ENCODE results near the gene ATP13A5.

ATP13A5 gene, protein sequence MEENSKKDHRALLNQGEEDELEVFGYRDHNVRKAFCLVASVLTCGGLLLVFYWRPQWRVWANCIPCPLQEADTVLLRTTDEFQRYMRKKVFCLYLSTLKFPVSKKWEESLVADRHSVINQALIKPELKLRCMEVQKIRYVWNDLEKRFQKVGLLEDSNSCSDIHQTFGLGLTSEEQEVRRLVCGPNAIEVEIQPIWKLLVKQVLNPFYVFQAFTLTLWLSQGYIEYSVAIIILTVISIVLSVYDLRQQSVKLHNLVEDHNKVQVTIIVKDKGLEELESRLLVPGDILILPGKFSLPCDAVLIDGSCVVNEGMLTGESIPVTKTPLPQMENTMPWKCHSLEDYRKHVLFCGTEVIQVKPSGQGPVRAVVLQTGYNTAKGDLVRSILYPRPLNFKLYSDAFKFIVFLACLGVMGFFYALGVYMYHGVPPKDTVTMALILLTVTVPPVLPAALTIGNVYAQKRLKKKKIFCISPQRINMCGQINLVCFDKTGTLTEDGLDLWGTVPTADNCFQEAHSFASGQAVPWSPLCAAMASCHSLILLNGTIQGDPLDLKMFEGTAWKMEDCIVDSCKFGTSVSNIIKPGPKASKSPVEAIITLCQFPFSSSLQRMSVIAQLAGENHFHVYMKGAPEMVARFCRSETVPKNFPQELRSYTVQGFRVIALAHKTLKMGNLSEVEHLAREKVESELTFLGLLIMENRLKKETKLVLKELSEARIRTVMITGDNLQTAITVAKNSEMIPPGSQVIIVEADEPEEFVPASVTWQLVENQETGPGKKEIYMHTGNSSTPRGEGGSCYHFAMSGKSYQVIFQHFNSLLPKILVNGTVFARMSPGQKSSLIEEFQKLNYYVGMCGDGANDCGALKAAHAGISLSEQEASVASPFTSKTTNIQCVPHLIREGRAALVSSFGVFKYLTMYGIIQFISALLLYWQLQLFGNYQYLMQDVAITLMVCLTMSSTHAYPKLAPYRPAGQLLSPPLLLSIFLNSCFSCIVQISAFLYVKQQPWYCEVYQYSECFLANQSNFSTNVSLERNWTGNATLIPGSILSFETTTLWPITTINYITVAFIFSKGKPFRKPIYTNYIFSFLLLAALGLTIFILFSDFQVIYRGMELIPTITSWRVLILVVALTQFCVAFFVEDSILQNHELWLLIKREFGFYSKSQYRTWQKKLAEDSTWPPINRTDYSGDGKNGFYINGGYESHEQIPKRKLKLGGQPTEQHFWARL

DNA sequence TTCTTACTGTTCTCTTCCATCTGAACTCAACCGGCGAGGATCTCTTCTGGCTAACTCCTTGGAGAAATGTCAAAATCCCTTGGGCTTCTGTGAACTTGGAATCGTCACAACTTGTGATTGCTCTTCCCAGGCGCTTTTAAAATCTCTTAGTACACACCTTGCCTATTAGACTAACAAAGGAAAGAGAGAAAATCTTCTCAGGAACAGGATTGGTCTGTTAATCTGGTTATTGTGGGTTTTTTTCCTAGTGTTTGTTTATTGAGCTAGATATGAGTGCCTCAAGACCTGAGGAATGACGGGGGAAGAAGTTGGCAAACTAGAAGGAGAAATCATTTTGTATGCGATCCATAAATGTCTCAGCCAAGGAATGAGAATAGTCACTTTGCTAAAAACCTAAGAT, at the start of gene ATP13A5:
TSS of gene ATP13A5 (minus strand) at position 48 of the 400 bp plus-strand sequence. CDS start at position 20, 28 bp downstream.
- DNase-seq: no peak

DNA sequence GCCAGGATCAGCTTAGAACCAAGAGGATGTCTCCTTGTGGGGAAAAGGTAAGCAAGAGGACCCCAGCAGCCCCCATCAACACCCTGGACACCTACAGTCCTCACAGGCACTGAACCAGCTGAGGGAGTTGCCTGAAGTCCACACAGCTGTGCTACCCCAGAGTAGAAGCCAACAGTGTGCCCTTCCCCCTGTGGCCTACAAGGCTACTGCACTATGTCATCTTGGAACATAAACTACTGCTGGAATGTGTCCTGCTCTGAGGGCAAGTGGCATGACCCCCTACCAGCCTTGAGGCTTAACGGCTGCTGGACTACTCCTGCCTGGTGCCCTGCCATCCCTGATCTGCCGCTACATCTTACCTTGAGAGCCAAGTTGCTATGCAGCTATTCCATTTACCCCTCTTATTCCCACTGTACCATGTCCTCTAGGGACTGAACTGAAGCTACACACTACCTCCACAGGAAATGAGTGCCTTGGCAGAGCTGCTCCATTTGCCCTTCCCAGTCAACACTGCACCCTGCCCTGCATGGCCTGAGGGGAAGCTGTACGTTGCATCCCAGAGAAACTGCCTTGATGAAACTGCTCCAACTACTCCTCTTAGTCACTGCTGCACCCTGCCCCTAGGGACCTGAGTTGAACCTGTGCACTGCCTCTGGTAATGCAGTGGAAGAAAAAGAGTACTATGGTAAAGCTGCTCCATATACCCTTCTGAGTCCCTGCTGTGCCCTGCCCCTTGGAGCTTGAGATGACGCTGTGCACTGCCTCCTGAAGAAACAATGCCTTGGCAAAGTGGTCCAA, 40.2 kb upstream of the ATP13A5 start:
- no peak for DNase-seq

DNA sequence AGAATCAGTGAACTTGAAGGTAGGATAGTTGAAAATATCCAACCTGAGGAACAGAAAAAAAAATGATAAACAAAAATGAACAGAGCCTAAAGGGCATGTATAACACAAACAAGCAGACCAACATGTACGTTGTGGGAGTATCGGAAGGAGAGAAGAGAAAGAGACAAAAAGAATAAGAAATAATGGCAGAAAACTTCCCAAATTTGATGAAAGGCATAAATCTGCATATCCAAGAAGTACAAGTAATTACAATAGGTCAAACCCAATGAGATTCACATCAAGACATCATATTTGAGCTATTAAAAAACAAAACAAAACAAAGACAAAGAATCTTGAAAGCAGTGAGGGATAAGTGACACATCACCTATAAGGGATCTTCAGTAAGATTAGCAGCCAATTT, 38.1 kb upstream of the ATP13A5 start:
- DNase-seq: no peak

DNA sequence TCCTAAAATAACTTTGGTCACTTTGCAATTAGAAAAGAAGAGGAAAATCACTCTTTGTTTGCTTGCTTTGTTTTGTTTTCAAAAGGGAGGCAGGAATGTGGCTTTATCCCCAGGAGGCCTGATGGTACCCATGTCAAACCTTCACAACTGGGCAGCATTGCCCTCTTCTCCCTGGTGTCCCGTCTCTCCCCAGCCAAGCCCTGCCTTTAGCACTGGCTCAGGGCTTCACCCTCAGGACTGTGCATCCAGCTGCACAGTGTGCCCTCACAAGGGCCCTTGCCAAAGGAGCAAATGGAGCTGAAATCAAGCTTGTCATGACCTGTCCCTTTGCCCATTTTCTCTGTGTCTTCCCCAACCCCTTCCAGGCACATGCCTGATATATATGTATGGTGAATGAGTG, 29.1 kb upstream of the ATP13A5 start:
- no peak for DNase-seq

DNA sequence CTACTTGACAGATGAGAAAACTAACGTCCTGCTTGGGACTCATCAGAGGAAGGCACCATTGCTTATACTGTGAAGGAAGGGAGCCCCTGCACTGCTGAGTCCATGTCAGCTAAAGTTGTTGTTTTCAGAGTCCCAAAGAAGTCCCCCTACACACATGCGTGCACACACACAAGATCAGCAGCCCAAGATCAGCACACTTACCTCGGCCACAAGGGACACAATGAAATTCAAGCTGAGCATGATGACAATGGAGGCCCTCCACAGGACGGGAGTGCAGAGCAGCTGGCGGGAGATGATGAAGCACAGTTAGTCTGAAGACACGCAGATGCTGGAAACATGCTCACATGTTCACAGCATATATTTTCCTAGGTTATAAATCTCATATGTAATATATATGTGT, 28.6 kb upstream of the ATP13A5 start:
- DNase-seq: no peak

DNA sequence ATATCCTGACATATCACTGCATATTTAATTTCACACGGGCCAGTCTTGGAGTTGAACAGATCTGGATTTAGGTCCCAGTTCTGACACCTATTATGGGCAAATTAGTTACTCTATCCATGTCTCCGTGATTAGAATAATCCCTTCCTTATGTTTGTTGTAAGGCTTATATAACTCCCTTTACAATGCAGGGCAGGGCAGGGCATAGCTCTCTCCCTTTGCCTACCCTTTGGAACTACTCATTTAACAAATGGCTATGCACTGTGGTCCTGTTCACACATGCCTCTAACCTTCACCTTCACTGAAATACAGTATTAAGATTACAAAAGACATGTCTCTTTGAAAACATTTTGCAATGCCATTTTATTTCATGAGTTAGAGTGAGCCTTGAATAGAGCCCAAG, 24.8 kb upstream of the ATP13A5 start:
- DNase-seq: no peak

DNA sequence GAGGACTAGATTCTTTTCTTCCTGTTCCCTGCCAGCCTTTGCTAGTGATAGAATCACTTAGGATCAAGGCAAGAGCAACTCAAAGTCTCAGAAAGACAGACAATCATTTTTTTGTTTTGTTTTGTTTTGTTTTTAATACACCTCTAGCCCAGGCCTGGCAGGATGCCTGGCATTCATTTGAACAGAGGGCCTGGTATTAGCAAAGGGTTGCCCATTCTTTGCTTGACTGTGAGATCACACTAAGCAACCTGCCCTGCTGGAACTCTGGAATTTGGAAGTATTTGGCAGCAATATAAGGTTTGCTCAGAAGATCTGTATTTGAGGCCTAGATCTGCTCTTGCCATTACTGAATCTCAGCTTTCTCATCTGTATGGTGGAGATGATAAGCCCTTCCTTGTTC, 21.8 kb upstream of the ATP13A5 start:
- DNase-seq: no peak

DNA sequence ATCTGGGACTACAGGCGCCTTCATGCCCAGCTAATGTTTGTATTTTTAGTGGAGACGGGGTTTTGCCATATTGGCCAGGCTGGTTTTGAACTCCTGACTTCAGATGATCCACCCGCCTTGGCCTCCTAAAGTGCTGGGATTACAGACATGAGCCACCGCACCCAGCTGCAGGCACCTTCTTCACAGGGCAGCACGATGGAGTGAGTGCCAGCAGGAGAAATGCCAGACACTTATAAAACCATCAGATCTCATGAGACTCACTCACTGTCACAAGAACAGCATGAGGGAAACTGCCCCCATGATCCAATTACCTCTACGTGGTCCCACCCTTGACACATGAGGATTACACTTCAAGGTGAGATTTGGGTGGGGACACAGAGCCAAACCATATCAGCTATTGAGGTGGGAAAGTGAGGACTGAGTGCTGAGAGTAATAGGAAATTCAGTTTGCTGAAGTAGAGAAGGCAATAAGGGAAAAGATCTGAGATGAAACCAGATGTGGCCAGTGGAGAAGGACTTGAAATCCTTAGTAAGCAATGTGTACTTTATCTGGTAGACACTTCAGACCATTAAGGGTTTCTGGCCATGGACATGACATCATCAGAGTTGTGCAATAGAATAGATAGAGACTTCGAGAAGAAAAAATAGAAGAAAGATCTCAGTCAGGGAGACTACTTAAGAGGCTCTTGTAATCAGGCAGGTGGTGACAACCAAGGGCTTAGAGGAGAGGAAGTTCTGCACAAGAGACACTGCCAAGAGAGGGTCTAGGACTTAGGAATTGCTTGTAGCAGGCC, 18.1 kb upstream of the ATP13A5 start:
- DNase-seq: no peak

DNA sequence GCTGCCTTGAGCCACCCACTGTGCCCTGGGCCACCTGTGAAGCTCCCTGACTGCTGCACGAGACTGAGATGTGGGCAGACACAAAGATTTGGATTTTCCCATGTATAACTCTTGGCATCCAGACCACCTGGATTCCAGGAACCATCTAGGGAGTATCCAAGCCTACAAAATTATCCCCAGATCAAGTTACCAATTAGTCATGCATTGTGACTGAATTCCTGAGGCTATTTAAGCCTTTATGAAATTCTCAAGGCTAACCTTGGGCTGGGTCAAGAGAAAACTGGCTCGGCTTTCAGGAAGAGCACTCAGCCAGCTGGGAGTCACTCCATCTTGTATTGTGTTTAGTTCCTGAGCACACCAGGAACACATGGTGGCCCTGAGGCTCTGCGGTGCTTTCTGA, 13.3 kb upstream of the ATP13A5 start:
- no peak for DNase-seq

DNA sequence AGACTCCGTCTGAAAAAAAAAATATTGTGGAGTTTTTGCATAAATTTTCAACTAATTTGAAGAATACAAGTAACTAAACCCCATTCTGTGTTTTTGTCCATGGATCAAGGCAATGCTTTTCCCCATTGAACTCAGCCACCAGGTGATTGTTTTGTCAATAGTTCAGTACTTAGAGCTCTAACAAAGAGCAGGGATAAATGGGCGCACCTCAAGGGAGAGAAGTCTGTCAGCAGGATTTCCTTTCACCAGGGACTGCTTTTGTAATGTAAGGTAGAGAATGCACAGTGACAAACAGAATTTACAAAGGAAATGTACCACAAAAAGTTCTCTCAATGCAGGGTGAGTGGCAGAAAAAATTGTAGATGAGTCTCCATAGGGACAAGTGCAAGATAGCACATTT, 10.8 kb upstream of the ATP13A5 start:
- DNase-seq: no peak

DNA sequence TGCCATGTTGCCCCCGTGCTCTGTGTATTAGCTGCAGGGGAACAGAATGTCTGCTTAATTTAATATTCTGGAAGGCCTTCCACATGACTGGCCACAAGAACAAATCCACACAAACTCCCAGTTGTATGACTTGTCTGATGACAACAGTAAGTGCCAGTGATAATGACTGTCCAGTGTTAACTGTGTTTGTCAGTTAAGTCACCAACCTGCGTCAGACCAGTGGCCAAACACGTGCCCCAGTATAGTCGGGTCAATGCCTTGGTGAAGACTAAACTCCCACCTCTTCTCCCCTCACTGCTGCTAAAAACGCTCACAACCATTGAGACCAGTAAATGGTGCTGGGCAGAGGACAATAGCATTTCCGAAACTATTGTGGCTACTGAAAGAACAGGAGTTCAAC, 9.8 kb upstream of the ATP13A5 start:
- no peak for DNase-seq

DNA sequence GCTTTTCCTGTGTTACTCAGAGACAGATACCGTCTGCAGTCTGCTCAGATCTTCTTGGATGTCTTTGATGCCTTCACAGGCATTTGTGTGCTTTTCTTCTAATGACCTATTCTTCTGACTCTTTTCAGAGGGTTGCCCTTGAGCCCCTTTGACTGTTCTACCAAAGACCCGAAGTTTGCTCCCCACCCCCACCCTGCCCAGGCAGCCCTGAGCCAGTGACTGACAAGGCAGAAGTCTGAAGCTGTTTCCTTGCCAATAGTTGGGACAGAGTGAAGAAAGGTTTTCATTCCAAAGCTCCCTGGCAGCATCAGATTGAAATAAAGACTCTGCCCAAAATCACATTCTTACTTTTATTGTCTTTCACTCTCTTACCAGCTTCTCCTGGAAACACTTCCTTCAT, 9.0 kb upstream of the ATP13A5 start:
- DNase-seq: no peak

DNA sequence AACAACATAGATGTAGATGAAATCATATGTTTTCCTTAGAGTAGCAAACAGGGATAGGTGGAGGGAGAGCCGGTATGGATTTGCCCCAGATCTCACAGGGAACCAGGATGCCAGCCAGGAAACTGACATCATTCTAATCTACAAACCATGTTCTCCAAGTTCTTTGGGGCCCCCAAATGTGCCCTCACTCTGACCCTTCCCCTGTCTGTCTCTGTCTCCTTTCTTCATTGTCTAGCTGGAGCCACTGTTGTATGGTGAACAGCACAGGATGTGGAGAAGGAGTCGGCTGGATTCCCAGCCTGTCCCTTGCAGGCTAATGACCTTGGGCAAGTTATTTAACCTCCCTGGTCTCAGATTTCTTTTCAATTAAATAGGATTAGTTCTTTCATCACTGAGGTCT, 962 bp downstream of the ATP13A5 start:
- no peak for DNase-seq

DNA sequence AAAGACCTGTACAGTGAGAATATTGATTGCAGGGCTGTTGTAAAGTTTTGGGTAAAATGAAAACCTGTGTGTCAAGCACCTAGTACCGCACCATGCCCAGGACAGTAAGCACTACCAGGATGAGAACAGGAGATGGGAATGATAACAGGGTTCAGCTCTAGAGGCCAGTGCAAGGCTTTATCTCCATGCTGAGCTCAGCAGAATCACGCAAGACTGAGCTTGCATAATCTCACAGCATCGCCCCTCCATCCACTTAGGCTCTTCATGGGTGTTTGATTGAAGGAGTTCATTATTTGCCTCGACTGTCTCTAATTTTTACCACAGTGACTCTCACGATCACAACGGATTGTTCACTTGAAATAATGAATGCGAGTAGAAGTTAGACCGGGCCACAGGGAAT, 2.9 kb downstream of the ATP13A5 start:
- no peak for DNase-seq

DNA sequence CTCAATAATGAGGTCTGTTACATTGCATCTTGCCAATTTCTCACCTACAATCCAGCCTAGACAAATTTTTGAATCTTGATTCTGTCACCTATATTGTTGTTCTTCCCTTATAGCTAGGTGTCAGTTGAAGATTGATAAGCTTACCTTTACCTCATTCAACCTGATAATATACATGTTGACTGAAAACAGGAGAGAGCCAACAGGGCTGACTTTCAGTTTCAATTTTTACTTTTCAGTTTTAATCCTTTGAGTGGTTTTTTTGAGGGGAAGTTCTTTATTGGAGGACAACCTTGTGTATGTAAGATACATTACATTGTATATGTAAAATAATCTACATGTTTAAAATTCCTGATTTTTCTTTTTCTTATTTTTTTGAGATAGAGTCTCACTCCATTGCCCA, 5.8 kb downstream of the ATP13A5 start:
- no peak for DNase-seq

DNA sequence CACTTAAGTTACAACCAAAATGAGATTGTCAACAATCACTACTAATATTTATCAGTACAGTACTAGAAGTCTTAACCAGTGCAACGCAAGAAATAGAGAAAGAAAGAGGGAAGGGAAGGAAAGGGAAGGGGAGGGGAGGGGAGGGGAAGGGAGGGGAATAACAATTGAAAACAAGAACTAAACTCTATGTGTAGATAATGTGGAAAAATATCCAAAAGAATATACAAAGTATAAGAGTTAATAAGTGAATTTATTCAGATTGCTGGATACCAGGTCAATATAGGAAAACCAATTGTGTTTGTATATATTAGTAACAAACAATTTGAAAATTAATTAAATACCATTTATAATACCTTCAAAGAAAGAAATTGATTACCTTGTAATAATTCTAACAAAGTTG, 10.7 kb downstream of the ATP13A5 start:
- no peak for DNase-seq

DNA sequence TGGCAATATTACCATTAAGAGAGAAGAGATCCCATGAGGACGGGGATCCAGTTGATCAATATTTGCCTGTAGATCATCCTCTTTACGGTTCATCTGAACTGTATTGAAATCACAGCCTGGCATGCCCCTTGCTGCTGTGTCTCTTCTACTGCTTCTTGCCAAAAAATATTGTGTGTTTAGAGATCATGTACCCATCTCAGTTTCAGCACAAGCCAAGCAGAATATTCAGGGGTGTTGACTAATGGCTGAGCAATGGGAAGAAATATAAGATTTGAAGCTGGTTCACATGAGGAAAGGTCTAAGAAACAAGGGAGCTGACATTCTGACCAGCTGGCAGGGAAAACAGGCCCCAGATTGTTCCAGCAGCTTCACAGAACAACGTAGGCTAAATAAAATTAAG, 21.3 kb downstream of the ATP13A5 start:
- DNase-seq: no peak

DNA sequence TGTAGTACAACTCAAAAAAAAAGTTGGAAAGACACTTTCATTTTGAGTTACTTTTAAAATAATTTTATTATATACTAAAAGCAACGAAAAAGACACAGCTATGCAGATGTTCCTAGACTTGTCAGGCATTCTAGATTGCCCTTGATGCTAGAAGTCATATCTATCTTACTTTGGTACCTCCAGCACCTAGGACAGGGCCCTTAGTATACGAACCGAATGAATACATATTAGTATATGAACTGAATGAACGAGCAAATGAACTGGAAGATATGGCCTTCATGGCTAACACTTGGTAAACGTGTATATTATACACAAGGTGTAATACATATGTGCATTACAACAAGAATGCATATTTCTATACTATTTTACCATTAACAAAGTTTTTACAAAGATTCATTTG, 24.1 kb downstream of the ATP13A5 start:
- DNase-seq: no peak

DNA sequence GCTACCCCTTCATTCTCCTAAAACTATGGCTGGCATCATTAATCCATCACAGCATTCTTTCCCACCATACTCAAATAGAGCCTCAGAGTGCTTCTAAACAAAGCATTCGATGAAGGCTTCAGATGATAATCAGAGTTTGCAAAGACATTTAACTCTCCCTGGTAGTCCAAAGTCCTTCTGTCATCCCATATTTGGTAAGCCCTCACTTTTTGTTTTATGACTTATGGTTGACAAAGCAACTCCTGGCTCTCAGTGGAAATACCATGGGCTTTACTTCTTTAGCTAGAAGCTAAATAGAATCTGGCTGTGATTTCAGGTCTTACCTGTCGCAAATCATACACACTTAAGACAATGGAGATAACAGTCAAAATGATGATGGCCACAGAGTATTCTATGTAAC, 27.8 kb downstream of the ATP13A5 start:
- DNase-seq: no peak

DNA sequence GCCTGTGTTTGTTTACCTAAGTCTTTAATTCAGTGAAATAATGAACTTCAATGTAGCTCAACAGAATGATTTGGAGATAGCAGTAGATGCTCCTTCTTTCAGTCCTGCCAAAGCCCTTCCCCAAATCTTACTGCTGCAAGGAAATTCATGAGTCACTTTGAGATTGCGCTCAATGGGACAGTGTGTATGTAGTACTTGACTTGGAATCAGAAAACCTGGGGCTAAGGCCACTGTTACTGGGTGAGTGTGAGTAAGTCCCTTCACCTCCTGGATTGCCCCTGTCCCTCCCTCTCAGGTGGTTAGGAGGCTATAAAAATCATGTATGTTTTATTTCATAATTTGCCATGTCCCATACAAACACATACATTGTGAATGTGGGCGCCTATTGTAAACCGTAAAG, 29.9 kb downstream of the ATP13A5 start:
- no peak for DNase-seq
